ENCODE measurements around the gene SGMS1.

GRCh38 chr10:50403074-50403473 lies 220.7 kb downstream of the SGMS1 start:
- no peak for TF ChIP-seq EZH2 (IDR thresholded peaks at IDR 0.05; ENCODE audit: borderline replicate concordance, low read length)
- no peak for TF ChIP-seq CTCF (IDR thresholded peaks at IDR 0.05; ENCODE audit: low read length)

Measured in OCI-LY1 (cell line).